HG02759 (cell line): Measurements from ENCODE around the gene COL13A1.

Source experiments
- ATAC-seq: cut with Tn5 transposase; IDR thresholded peaks from one replicate; pipeline ENCODE4 v1.9.1; 2021; ENCODE audit warnings: mild to moderate bottlenecking, moderate library complexity; ENCODE audit not compliant: unreplicated experiment

COL13A1 gene

GRCh38 chr10:69844698-69845097 lies 43.0 kb downstream of the COL13A1 start:
- ATAC-seq: no peak

GRCh38 chr10:69845574-69846292 lies 44.0 kb downstream of the COL13A1 start:
- no peak for ATAC-seq

- ATAC-seq: no peak
Observed at GRCh38 chr10:69846293-69846921, 44.7 kb downstream of the COL13A1 start.

GRCh38 chr10:69847458-69847857 lies 45.8 kb downstream of the COL13A1 start:
- ATAC-seq: no peak

- no peak for ATAC-seq
Observed at GRCh38 chr10:69847883-69848282, 46.2 kb downstream of the COL13A1 start.

GRCh38 chr10:69848454-69848853 lies 46.7 kb downstream of the COL13A1 start:
- no peak for ATAC-seq

GRCh38 chr10:69849825-69850224 lies 48.1 kb downstream of the COL13A1 start:
- no peak for ATAC-seq

- no peak for ATAC-seq
Observed at GRCh38 chr10:69850440-69850839, 48.7 kb downstream of the COL13A1 start.

- ATAC-seq: no peak
Observed at GRCh38 chr10:69851306-69851705, 49.6 kb downstream of the COL13A1 start.

GRCh38 chr10:69853064-69853463 lies 51.4 kb downstream of the COL13A1 start:
- no peak for ATAC-seq

- no peak for ATAC-seq
Observed at GRCh38 chr10:69854511-69855345, 53.0 kb downstream of the COL13A1 start.

GRCh38 chr10:69855346-69856111 lies 53.8 kb downstream of the COL13A1 start:
- no peak for ATAC-seq

GRCh38 chr10:69856601-69857166 lies 55.0 kb downstream of the COL13A1 start:
- ATAC-seq: no peak

- ATAC-seq: no peak
Observed at GRCh38 chr10:69858201-69858600, 56.5 kb downstream of the COL13A1 start.

- ATAC-seq: no peak
Observed at GRCh38 chr10:69860271-69860670, 58.6 kb downstream of the COL13A1 start.

- no peak for ATAC-seq
Observed at GRCh38 chr10:69861251-69862240, 59.8 kb downstream of the COL13A1 start.

GRCh38 chr10:69862882-69863530 lies 61.3 kb downstream of the COL13A1 start:
- no peak for ATAC-seq

- ATAC-seq: no peak
Observed at GRCh38 chr10:69863580-69863979, 61.9 kb downstream of the COL13A1 start.

- ATAC-seq: no peak
Observed at GRCh38 chr10:69864321-69864720, 62.6 kb downstream of the COL13A1 start.
